Measurements from ENCODE around the gene TTLL1. TPM values are rescaled to one million over a fixed set of nuclear protein-coding genes. Genes with fewer than 3 reads are reported as not detected.

Gene TTLL1
- total and polyA plus RNA-seq, 7 donors, result 1.2 to 4.9 (median 2.2) TPM

DNA sequence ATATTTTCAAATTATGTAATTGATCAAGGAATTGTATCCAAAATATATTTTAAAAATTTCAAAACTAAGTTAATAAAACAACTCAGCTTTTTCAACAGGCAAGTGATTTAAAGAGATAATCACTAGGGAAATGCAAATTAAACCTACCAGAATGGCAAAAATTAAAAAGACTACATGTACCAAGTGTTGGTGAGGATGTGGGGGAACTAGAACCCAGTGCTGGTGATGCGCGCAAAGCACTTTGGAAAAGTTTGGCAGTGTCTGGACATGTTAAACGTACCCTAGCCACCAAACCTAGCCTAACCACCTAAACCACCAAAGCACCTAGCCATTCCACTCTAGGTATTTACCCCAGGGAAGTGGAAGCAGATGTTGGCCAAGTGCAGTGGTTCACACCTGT, 97.1 kb downstream of the TTLL1 start:
- TF ChIP-seq, protein P1, sequence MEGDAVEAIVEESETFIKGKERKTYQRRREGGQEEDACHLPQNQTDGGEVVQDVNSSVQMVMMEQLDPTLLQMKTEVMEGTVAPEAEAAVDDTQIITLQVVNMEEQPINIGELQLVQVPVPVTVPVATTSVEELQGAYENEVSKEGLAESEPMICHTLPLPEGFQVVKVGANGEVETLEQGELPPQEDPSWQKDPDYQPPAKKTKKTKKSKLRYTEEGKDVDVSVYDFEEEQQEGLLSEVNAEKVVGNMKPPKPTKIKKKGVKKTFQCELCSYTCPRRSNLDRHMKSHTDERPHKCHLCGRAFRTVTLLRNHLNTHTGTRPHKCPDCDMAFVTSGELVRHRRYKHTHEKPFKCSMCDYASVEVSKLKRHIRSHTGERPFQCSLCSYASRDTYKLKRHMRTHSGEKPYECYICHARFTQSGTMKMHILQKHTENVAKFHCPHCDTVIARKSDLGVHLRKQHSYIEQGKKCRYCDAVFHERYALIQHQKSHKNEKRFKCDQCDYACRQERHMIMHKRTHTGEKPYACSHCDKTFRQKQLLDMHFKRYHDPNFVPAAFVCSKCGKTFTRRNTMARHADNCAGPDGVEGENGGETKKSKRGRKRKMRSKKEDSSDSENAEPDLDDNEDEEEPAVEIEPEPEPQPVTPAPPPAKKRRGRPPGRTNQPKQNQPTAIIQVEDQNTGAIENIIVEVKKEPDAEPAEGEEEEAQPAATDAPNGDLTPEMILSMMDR (IDR thresholded peaks at IDR 0.05), result no peak
- Histone ChIP-seq H3K36me3 (ENCODE audit: insufficient read depth in 1 of 2, low read depth in 1 of 2) (no peaks in the 10 kb centered on the region), H3K4me3 (no peak overlapping the region), H3K4me1 (peaks cover 44% of the 10 kb centered on the region), H3K27ac (no peak overlapping the region), H3K9me3 (no peaks in the 10 kb centered on the region), H3K27me3 (ENCODE audit: insufficient read depth in 3 of 3, low read length in 2 of 3) (no peaks in the 10 kb centered on the region)
- no peak for ATAC-seq
- intact Hi-C loops (cut with DNase I), result no loop called here
- no peak for DNase-seq
- 98 to 100% (median 98%) methylated on average over 3 of the region's 3 CpGs for WGBS, 3 donors

DNA sequence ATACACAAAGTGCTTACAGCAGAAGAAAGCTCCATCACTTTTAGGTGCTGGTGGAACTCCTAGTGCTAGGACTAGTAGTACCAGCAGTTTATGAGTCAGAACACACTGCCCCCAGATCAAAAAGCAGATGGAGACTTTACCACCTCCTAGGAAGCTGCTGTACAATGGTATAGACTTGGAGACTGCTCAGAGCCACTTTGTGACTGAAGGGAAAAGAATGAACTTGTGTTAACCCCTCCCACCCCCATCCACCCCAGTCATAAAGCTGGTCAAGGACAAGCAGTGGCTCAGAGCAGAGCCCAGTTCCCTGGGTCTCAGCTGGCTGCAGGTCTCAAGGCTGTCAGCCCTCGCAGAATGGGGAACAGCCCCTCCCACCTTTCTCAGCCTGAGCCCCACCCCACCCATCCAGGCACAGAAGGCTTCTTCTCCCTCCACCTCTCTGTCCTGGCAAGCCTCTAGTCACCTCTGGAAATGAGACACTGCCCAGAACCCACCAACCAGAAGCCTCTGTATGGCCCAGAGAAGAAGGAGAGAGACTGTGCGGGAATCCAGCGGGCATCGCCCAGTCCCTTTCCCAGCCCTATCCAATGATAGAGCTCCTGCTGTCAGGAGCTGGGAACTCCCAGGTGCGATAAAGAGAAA, 98.1 kb downstream of the TTLL1 start:
- H3K27ac ChIP-seq, result no peak overlapping the region
- H3K9me3 ChIP-seq, result no peaks in the 10 kb centered on the region
- DNase-seq (no peak), ATAC-seq (peak in 3 of 4 donors; percentile 9 to 36 (median 28))
- intact Hi-C loops (cut with DNase I), result no loop called here
- no peaks in the 10 kb centered on the region for H3K27me3 ChIP-seq (ENCODE audit: insufficient read depth in 3 of 3, low read length in 2 of 3)
- no peak overlapping the region for H3K4me3 ChIP-seq
- peaks cover 34% of the 10 kb centered on the region for H3K4me1 ChIP-seq
- no peaks in the 10 kb centered on the region for H3K36me3 ChIP-seq (ENCODE audit: insufficient read depth in 1 of 2, low read depth in 1 of 2)
- TF ChIP-seq, protein P1 (IDR thresholded peaks at IDR 0.05), result no peak
- 68 to 85% (median 71%) methylated on average over 5 of the region's 5 CpGs for WGBS, 3 donors

DNA sequence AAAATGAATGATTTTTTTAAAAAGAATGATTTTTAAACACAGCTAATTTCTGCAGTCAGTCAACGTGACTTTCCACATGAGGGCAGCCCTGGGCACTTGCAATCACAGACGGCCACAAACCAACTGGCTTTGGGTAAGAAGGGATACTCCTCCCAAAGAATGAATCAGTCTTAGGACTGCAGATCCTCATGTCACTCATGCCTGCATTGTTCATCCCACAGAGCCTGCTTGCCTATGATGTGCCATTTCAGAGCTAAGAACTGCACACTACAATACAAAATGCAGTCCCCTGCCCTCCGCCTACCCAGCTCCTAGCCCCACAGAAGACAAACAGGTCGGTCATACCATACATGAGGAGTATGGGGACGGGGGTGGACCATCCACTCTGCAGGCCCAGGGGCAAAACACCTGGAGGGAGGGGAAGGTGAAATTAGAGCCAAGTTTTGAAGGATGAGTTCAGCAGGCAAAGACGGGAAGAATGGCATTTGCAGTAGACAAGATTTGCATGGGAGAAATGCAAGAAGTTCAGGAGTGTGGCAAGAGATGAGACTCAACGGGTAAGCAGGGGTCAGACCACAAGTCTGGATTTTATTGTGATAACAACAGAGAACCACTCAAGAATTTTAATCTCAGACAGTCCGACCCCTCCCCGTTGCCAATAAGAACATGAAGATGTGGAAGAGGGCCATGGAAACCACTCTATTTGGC, 98.9 kb downstream of the TTLL1 start:
- no peaks in the 10 kb centered on the region for H3K27me3 ChIP-seq (ENCODE audit: insufficient read depth in 3 of 3, low read length in 2 of 3)
- no peaks in the 10 kb centered on the region for H3K9me3 ChIP-seq
- ATAC-seq (peak; percentile 84 to 90 (median 88)), DNase-seq (peak in 1 of 2 donors; percentile 52)
- TF ChIP-seq, protein P1 (IDR thresholded peaks at IDR 0.05), result peak; percentile 31
- H3K4me3 ChIP-seq, result no peak overlapping the region
- intact Hi-C loops (cut with DNase I), result no loop called here
- peaks cover 27% of the 10 kb centered on the region for H3K4me1 ChIP-seq
- H3K36me3 ChIP-seq (ENCODE audit: insufficient read depth in 1 of 2, low read depth in 1 of 2), result no peaks in the 10 kb centered on the region
- no peak overlapping the region for H3K27ac ChIP-seq
- 69 to 81% (median 73%) methylated on average over 8 to 9 of the region's 9 CpGs for WGBS, 3 donors

Other genes starting within 250 kb of the TTLL1 start
- gene ARFGAP3, start 232.1 kb downstream of the TTLL1 start, total RNA-seq, result 10 to 100 TPM; 19.7 to 36.1 (median 25.8) TPM
- 10 to 100 TPM; 18.4 to 25.0 (median 20.1) TPM for gene ARFGAP3, start 232.1 kb downstream of the TTLL1 start, polyA plus RNA-seq
- 10 to 100 TPM; 27.9 to 52.2 (median 38.4) TPM for gene PACSIN2, start 74.2 kb downstream of the TTLL1 start, total RNA-seq
- 10 to 100 TPM; 21.0 to 31.4 (median 26.0) TPM for gene PACSIN2, start 74.2 kb downstream of the TTLL1 start, polyA plus RNA-seq
- gene BIK, start 21.4 kb upstream of the TTLL1 start, total RNA-seq, result not detected
- not detected for gene BIK, start 21.4 kb upstream of the TTLL1 start, polyA plus RNA-seq
- gene MCAT, start 54.0 kb upstream of the TTLL1 start, total RNA-seq, result 10 to 100 TPM; 14.8 to 21.7 (median 16.9) TPM
- 10 to 100 TPM; 21.9 to 33.4 (median 23.4) TPM for gene MCAT, start 54.0 kb upstream of the TTLL1 start, polyA plus RNA-seq
- gene TSPO, start 62.2 kb upstream of the TTLL1 start, total RNA-seq, result 10 to 100 TPM; 35.8 to 69.9 (median 59.5) TPM
- gene TSPO, start 62.2 kb upstream of the TTLL1 start, polyA plus RNA-seq, result 100 to 1,000 TPM in 2 of 3 donors, 10 to 100 TPM in 1; 74.8 to 148 (median 101) TPM
- 10 to 100 TPM; 12.3 to 15.1 (median 13.5) TPM for gene TTLL12, start 97.7 kb upstream of the TTLL1 start, total RNA-seq
- gene TTLL12, start 97.7 kb upstream of the TTLL1 start, polyA plus RNA-seq, result 10 to 100 TPM in 2 of 3 donors, 1 to 10 TPM in 1; 9.9 to 20.7 (median 17.5) TPM

Data from psoas muscle (tissue), 8 donors.